Endometrium (tissue), 2 donors: Measurements from ENCODE around the gene SPIN1.

Experiments used
- FAIRE-seq: peaks from 2 replicates; lab custom pipeline; 2012; peaks lifted over from hg19 to GRCh38; lab: Jason Lieb, UNC
- donor health status: control.
- donor health status: control.

SPIN1 gene

GRCh38 chr9:88436379-88436778 lies 48.1 kb downstream of the SPIN1 start:
- no peak for FAIRE-seq

GRCh38 chr9:88437210-88438146 lies 49.2 kb downstream of the SPIN1 start:
- FAIRE-seq: no peak

- FAIRE-seq: no peak
Observed at GRCh38 chr9:88438811-88439210, 50.6 kb downstream of the SPIN1 start.

GRCh38 chr9:88441301-88442007 lies 53.2 kb downstream of the SPIN1 start:
- FAIRE-seq: peak; percentile 29

GRCh38 chr9:88443480-88444113 lies 55.4 kb downstream of the SPIN1 start:
- FAIRE-seq: no peak

GRCh38 chr9:88446728-88447127 lies 58.5 kb downstream of the SPIN1 start:
- FAIRE-seq: no peak

GRCh38 chr9:88447431-88447830 lies 59.2 kb downstream of the SPIN1 start:
- FAIRE-seq: no peak

GRCh38 chr9:88451160-88451559 lies 62.9 kb downstream of the SPIN1 start:
- FAIRE-seq: no peak

GRCh38 chr9:88458716-88459465 lies 70.6 kb downstream of the SPIN1 start:
- no peak for FAIRE-seq

- no peak for FAIRE-seq
Observed at GRCh38 chr9:88460587-88461332, 72.5 kb downstream of the SPIN1 start.

- no peak for FAIRE-seq
Observed at GRCh38 chr9:88462191-88462590, 73.9 kb downstream of the SPIN1 start.

GRCh38 chr9:88464851-88465250 lies 76.6 kb downstream of the SPIN1 start:
- no peak for FAIRE-seq

GRCh38 chr9:88468226-88468625 lies 80.0 kb downstream of the SPIN1 start:
- FAIRE-seq: no peak

- no peak for FAIRE-seq
Observed at GRCh38 chr9:88476491-88477271, 88.4 kb downstream of the SPIN1 start.

- no peak for FAIRE-seq
Observed at GRCh38 chr9:88477300-88477751, 89.1 kb downstream of the SPIN1 start.

GRCh38 chr9:88478246-88478645 lies 90.0 kb downstream of the SPIN1 start:
- FAIRE-seq: no peak

- FAIRE-seq: no peak
Observed at GRCh38 chr9:88481933-88482332, 93.7 kb downstream of the SPIN1 start.

GRCh38 chr9:88488166-88488565 lies 99.9 kb downstream of the SPIN1 start:
- FAIRE-seq: no peak

GRCh38 chr9:88494983-88495721 lies 106.9 kb downstream of the SPIN1 start:
- FAIRE-seq: no peak

GRCh38 chr9:88497224-88497623 lies 109.0 kb downstream of the SPIN1 start:
- no peak for FAIRE-seq
